IMR-90 (cell line): ENCODE data around the gene HDDC3. TPM values are rescaled to one million over a fixed set of nuclear protein-coding genes. Genes with fewer than 3 reads are reported as not detected.

Experiments used
- ATAC-seq: fragments of 200-7000 bp; cut with Tn5 transposase; 2 replicates; pipeline ENCODE4 v1.9.1; 2020; ENCODE audit warnings: low read depth, mild to moderate bottlenecking, moderate library complexity
- BruUV-seq: library from RNA; stranded (reverse); fragments of 400-500 nt; replicated peaks from 2 replicates; lab custom pipeline; 2021; lab: Mats Ljungman, UMichigan
- CTCF ChIA-PET: fragments of 300-600 bp; formaldehyde crosslinking; extraction: SDS; loops from one replicate; lab custom pipeline; 2021; ENCODE audit warnings: antibody characterized with exemption; lab: Yijun Ruan, JAX
- POLR2A ChIA-PET: fragments of 300-600 bp; sonication (Branson Sonifier 250); formaldehyde crosslinking; loops from one replicate; lab custom pipeline; 2022; ENCODE audit warnings: antibody characterized with exemption; ENCODE audit not compliant: unreplicated experiment; lab: Charles Lee
- DNase-seq: peaks from one replicate; pipeline ENCODE4 v3.0.0; 2013
- H2AFZ ChIP-seq: replicated peaks from 2 replicates; pipeline ENCODE3; 2013; ENCODE audit warnings: low read length, mild to moderate bottlenecking; ENCODE audit not compliant: poor library complexity
- H2AK5ac ChIP-seq: 2 replicates; pipeline ENCODE4 v1.6.1; 2013; ENCODE audit warnings: low read depth, low read length, inconsistent platforms
- H2AK9ac ChIP-seq: replicated peaks from 2 replicates; pipeline ENCODE3; 2013; ENCODE audit warnings: mild to moderate bottlenecking, low read depth, low read length, moderate library complexity; ENCODE audit not compliant: poor library complexity
- H2BK120ac ChIP-seq: 2 replicates; pipeline ENCODE4 v1.6.1; 2013; ENCODE audit warnings: low read depth, low read length, inconsistent platforms
- H2BK15ac ChIP-seq: 3 replicates; pipeline ENCODE4 v1.6.1; 2013; ENCODE audit warnings: low read depth, low read length, inconsistent platforms
- H2BK20ac ChIP-seq: 2 replicates; pipeline ENCODE4 v1.6.1; 2013; ENCODE audit warnings: low read depth, mild to moderate bottlenecking, inconsistent platforms, low read length, moderate library complexity
- H2BK5ac ChIP-seq: 2 replicates; pipeline ENCODE4 v1.6.1; 2013; ENCODE audit warnings: mild to moderate bottlenecking, low read depth, low read length, inconsistent platforms; ENCODE audit not compliant: poor library complexity, severe bottlenecking
- H3K14ac ChIP-seq: replicated peaks from 2 replicates; pipeline ENCODE4 v1.6.1; 2013; ENCODE audit warnings: low read depth, low read length, inconsistent platforms
- H3K18ac ChIP-seq: 2 replicates; pipeline ENCODE4 v1.6.1; 2013; ENCODE audit warnings: low read depth, low read length, control low read depth
- H3K23ac ChIP-seq: 2 replicates; pipeline ENCODE4 v1.6.1; 2013; ENCODE audit warnings: low read depth, low read length, inconsistent platforms
- H3K27ac ChIP-seq: 2 replicates; pipeline ENCODE4 v1.5.1; 2013; ENCODE audit warnings: mild to moderate bottlenecking, control low read depth, low read length; ENCODE audit not compliant: insufficient read depth
- H3K27me3 ChIP-seq: 2 replicates; pipeline ENCODE4 v1.6.1; 2013; ENCODE audit warnings: low read length; ENCODE audit not compliant: control insufficient read depth, insufficient read depth
- H3K36me3 ChIP-seq: 2 replicates; pipeline ENCODE4 v1.6.1; 2013; ENCODE audit warnings: low read length, mixed read lengths; ENCODE audit not compliant: control insufficient read depth, insufficient read depth
- H3K4ac ChIP-seq: 2 replicates; pipeline ENCODE4 v1.6.1; 2013; ENCODE audit warnings: low read depth, low read length, inconsistent platforms
- H3K4me1 ChIP-seq: 2 replicates; pipeline ENCODE4 v1.6.1; 2013; ENCODE audit warnings: low read length, mixed read lengths; ENCODE audit not compliant: control insufficient read depth, insufficient read depth
- H3K4me2 ChIP-seq: 2 replicates; pipeline ENCODE4 v1.6.1; 2013; ENCODE audit warnings: low read depth, mild to moderate bottlenecking, control low read depth, low read length, moderate library complexity
- H3K4me3 ChIP-seq: 2 replicates; pipeline ENCODE4 v1.5.1; 2013; ENCODE audit warnings: low read depth, mild to moderate bottlenecking, control low read depth, low read length, moderate library complexity; ENCODE audit not compliant: insufficient read depth
- H3K56ac ChIP-seq: 2 replicates; pipeline ENCODE4 v1.6.1; 2013; ENCODE audit warnings: low read length, inconsistent platforms; ENCODE audit not compliant: insufficient read depth; ENCODE audit errors: extremely low read depth
- H3K79me1 ChIP-seq, 2 experiments: 2 replicates each; pipeline ENCODE4 v1.6.1; 2013; ENCODE audit warnings: low read length in 2 of 2, inconsistent platforms in 1 of 2, low read depth in 1 of 2
- H3K9ac ChIP-seq: 2 replicates; pipeline ENCODE4 v1.6.1; 2013; ENCODE audit warnings: low read depth, low read length, control low read depth
- H3K9me1 ChIP-seq: 2 replicates; pipeline ENCODE4 v1.6.1; 2013; ENCODE audit warnings: low read length, inconsistent platforms; ENCODE audit not compliant: insufficient read depth
- H3K9me3 ChIP-seq: 2 replicates; pipeline ENCODE4 v1.6.1; 2013; ENCODE audit warnings: low read length; ENCODE audit not compliant: control insufficient read depth, insufficient read depth
- H4K20me1 ChIP-seq: 2 replicates; pipeline ENCODE4 v1.6.1; 2013; ENCODE audit warnings: low read length, inconsistent platforms; ENCODE audit not compliant: insufficient read depth
- H4K5ac ChIP-seq: 2 replicates; pipeline ENCODE4 v1.6.1; 2013; ENCODE audit warnings: mild to moderate bottlenecking, low read depth, low read length, control low read depth
- H4K8ac ChIP-seq, 2 experiments: 2 replicates each; pipeline ENCODE4 v1.6.1; 2013; ENCODE audit warnings: low read depth in 2 of 2, low read length in 2 of 2, control low read depth in 1 of 2, inconsistent platforms in 1 of 2
- H4K91ac ChIP-seq: 2 replicates; pipeline ENCODE4 v1.6.1; 2013; ENCODE audit warnings: low read depth, low read length, inconsistent platforms; ENCODE audit not compliant: insufficient read depth
- SMC3 ChIP-seq: fragments of 150-350 bp; IDR thresholded peaks from 2 replicates; pipeline ENCODE4 v1.6.1; 2016; ENCODE audit warnings: low read depth, mild to moderate bottlenecking, antibody characterized with exemption, low read length, moderate library complexity
- WGBS, 2 experiments: methylation state at CpG; one replicate each; pipeline versions ENCODE4 v1.1.5 to v1.1.7; 2013; ENCODE audit warnings: missing lambda C conversion rate in 2 of 2; ENCODE audit not compliant: insufficient read length in 1 of 2; ENCODE audit errors: extremely low coverage in 2 of 2; 5-methylcytosine and 5-hydroxymethylcytosine counted together
- dilution Hi-C: fragments of 300-500 bp; cut with HindIII; formaldehyde crosslinking; loops from one replicate; pipeline ENCODE4 v1.14.3; 2018; ENCODE audit warnings: low sequenced_read_pairs; ENCODE audit not compliant: unreplicated experiment
- in situ Hi-C: fragments of 300-500 bp; cut with MboI; formaldehyde crosslinking; loops from 3 replicates; pipeline ENCODE4 v1.14.3; 2019; ENCODE audit warnings: low sequenced_read_pairs, inconsistent platforms, mixed read lengths
- intact Hi-C: fragments of 100-400 bp; cut with micrococcal nuclease; formaldehyde crosslinking; loops from 2 replicates; pipeline ENCODE4 v1.10.0; 2022
- polyA plus RNA-seq, 3 experiments: library from polyadenylated mRNA; depleted of rRNA; stranded (reverse); fragments of >200 nt; gene quantifications; 2 replicates each; pipeline ENCODE4 v1.2.3, GENCODE V29; 2012; ENCODE audit warnings: low replicate concordance in 1 of 3
- total RNA-seq: library from RNA; depleted of rRNA; stranded (reverse); fragments of >200 nt; gene quantifications from 2 replicates; pipeline ENCODE4 v1.2.3, GENCODE V29; 2012

HDDC3 gene
- total and polyA plus RNA-seq, 2 of the 4 experiments (the other 2 are of a cell fraction): 7.9 to 10.7 TPM

DNA sequence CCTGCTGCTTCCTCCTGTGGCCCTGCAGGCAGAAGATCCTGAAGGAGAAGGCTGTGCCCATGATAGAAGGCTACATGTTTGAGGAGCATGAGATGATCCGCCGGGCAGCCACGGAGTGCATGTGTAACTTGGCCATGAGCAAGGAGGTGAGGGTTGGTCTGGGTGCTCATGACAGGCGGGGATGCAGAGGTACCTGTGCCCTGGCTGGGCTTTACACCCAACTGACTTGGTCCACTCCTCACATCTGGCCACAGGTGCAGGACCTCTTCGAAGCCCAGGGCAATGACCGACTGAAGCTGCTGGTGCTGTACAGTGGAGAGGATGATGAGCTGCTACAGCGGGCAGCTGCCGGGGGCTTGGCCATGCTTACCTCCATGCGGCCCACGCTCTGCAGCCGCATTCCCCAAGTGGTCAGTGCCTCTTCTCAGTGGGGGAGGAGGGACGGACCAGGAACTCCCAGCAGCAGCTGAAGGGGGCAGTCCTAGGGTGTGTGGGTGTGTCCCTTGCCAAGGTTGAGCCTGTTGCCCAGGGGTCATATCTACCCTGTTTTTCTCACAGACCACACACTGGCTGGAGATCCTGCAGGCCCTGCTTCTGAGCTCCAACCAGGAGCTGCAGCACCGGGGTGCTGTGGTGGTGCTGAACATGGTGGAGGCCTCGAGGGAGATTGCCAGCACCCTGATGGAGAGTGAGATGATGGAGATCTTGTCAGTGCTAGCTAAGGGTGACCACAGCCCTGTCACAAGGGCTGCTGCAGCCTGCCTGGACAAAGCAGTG is 20.7 kb upstream of the HDDC3 start:
- H4K20me1 ChIP-seq: no peaks in the 10 kb centered on the region
- peaks cover 6% of the 10 kb centered on the region for H3K4me1 ChIP-seq
- H3K36me3 ChIP-seq: peaks cover 48% of the 10 kb centered on the region
- no peak overlapping the region for H2BK20ac ChIP-seq
- H2BK15ac ChIP-seq: no peak overlapping the region
- H3K14ac ChIP-seq: no peak overlapping the region
- CTCF ChIA-PET: no interaction called here
- H4K91ac ChIP-seq: no peak overlapping the region
- no peak overlapping the region for H3K4me3 ChIP-seq
- H3K4me2 ChIP-seq: no peak overlapping the region
- no peaks in the 10 kb centered on the region for H3K9me1 ChIP-seq
- no peak overlapping the region for H4K8ac ChIP-seq
- H3K9ac ChIP-seq: no peak overlapping the region
- dilution Hi-C loops: no loop called here
- no peak overlapping the region for H2BK120ac ChIP-seq
- H2BK5ac ChIP-seq: no peak overlapping the region
- no TSS peak for BruUV-seq
- no peak overlapping the region for H3K23ac ChIP-seq
- H3K9me3 ChIP-seq: no peaks in the 10 kb centered on the region
- no peak overlapping the region for H3K56ac ChIP-seq
- DNase-seq (no peak), ATAC-seq (no peak)
- 93% methylated on average over 5 of the region's 14 CpGs; no CpG with 5 or more reads in 1 of the 2 experiments for WGBS, 2 experiments
- intact Hi-C loops: no loop called here
- H3K18ac ChIP-seq: no peak overlapping the region
- H3K27me3 ChIP-seq: no peaks in the 10 kb centered on the region
- H3K27ac ChIP-seq: no peak overlapping the region
- in situ Hi-C loops: loop anchor here (10.0 kb wide), 1 partner anchor 322 kb away; no protein-coding TSS in a partner anchor
- no peak overlapping the region for H2AK5ac ChIP-seq
- no peak overlapping the region for H2AFZ ChIP-seq
- H3K79me1 ChIP-seq: peaks cover 6 to 26% of the 10 kb centered on the region in 2 experiments; a peak in 3 of 4 replicates
- no peak overlapping the region for H4K5ac ChIP-seq
- TF ChIP-seq SMC3: no peak
- no peak overlapping the region for H3K4ac ChIP-seq
- no peak overlapping the region for H2AK9ac ChIP-seq
- POLR2A ChIA-PET: no interaction called here
